CD4-positive, alpha-beta memory T cell (primary cell): ENCODE measurements around the gene GREB1L. TPM values are rescaled to one million over a fixed set of nuclear protein-coding genes. Genes with fewer than 3 reads are reported as not detected.
"Not testable (repeated sequence)": the region's sequence is repeated elsewhere in the genome, so short reads cannot be mapped to it uniquely, and the experiment has no call there.

ENCODE experiments used
- CTCF ChIA-PET: fragments of 350-600 bp; sonication (Branson Sonifier 250); formaldehyde crosslinking; loops from one replicate; lab custom pipeline; 2021; ENCODE audit warnings: inconsistent platforms; ENCODE audit not compliant: partially characterized antibody; lab: Charles Lee
- POLR2A ChIA-PET: fragments of 350-600 bp; sonication (Branson Sonifier 250); formaldehyde crosslinking; loops from one replicate; lab custom pipeline; 2021; ENCODE audit not compliant: partially characterized antibody; lab: Charles Lee
- DNase-seq, 5 donors: peaks; one replicate each; pipeline versions ENCODE4 v3.0.0 to v3.0.0-alpha.2; 2020 to 2022; ENCODE audit warnings: mixed read lengths in 1 of 5
- H3K27ac ChIP-seq: one replicate; pipeline ENCODE4 v1.7.0; 2013; ENCODE audit warnings: low read depth, low read length
- H3K27me3 ChIP-seq: 2 replicates; pipeline ENCODE4 v1.7.0; 2013; ENCODE audit warnings: mild to moderate bottlenecking, low read length, moderate library complexity; ENCODE audit not compliant: insufficient read depth
- H3K36me3 ChIP-seq: 2 replicates; pipeline ENCODE4 v1.7.0; 2013; ENCODE audit warnings: mild to moderate bottlenecking, low read length, moderate library complexity; ENCODE audit not compliant: insufficient read depth
- H3K4me1 ChIP-seq: 2 replicates; pipeline ENCODE4 v1.7.0; 2013; ENCODE audit warnings: mild to moderate bottlenecking, low read length, moderate library complexity; ENCODE audit not compliant: insufficient read depth
- H3K4me3 ChIP-seq, 2 donors: one replicate each; pipeline ENCODE4 v1.7.0; 2013; ENCODE audit warnings: low read length in 2 of 2, mild to moderate bottlenecking in 1 of 2
- H3K9me3 ChIP-seq, 2 donors: one replicate each; pipeline ENCODE4 v1.7.0; 2013; ENCODE audit warnings: low read length in 2 of 2, control low read depth in 1 of 2; ENCODE audit not compliant: control insufficient read depth in 1 of 2
- H3K27ac Mint-ChIP-seq, 7 donors: one replicate each; pipeline ENCODE4 v1.8.0; 2020 to 2021; ENCODE audit warnings: mixed read lengths in 7 of 7, mild to moderate bottlenecking in 6 of 7, inconsistent platforms in 3 of 7, moderate library complexity in 3 of 7
- H3K27me3 Mint-ChIP-seq, 2 donors: one replicate each; pipeline ENCODE4 v1.8.0; 2020 to 2021; ENCODE audit warnings: mixed read lengths in 2 of 2
- H3K36me3 Mint-ChIP-seq, 2 donors: one replicate each; pipeline ENCODE4 v1.8.0; 2020 to 2021; ENCODE audit warnings: mixed read lengths in 2 of 2, inconsistent platforms in 1 of 2, mild to moderate bottlenecking in 1 of 2
- H3K4me1 Mint-ChIP-seq, 4 donors: one replicate each; pipeline ENCODE4 v1.8.0; 2020 to 2021; ENCODE audit warnings: mixed read lengths in 4 of 4, mild to moderate bottlenecking in 1 of 4
- H3K4me3 Mint-ChIP-seq, 8 donors: one replicate each; pipeline ENCODE4 v1.8.0; 2020 to 2021; ENCODE audit warnings: mixed read lengths in 8 of 8, mild to moderate bottlenecking in 7 of 8, moderate library complexity in 6 of 8, inconsistent platforms in 3 of 8
- H3K9me3 Mint-ChIP-seq, 8 donors: one replicate each; pipeline ENCODE4 v1.8.0; 2020 to 2021; ENCODE audit warnings: mixed read lengths in 8 of 8, mild to moderate bottlenecking in 5 of 8, inconsistent platforms in 3 of 8, moderate library complexity in 1 of 8
- intact Hi-C: fragments of 100-400 bp; cut with micrococcal nuclease; formaldehyde crosslinking; loops from one replicate; pipeline ENCODE4 v1.15.1; 2023
- polyA plus RNA-seq, 2 donors: library from polyadenylated mRNA; unstranded; fragments of 300-500 nt; fragmentation: Illumina TruSeq; gene quantifications; one replicate each; pipeline ENCODE4 v1.2.3, GENCODE V29; 2021
- total RNA-seq, 2 experiments: library from RNA; stranded (reverse); gene quantifications; one replicate each; pipeline ENCODE4 v1.2.3, GENCODE V29; 2021

The GREB1L gene
- total and polyA plus RNA-seq, 4 experiments from 2014 or later: 0.16 TPM; not detected in 3

- CTCF ChIA-PET: no interaction called here
- Histone ChIP-seq H3K27me3 (no peaks in the 10 kb centered on the region), H3K27ac (no peak overlapping the region), H3K4me3 (no peak overlapping the region), H3K9me3 (no peaks in the 10 kb centered on the region), H3K36me3 (no peaks in the 10 kb centered on the region), H3K4me1 (no peaks in the 10 kb centered on the region)
- POLR2A ChIA-PET: no interaction called here
- H3K27ac Mint-ChIP-seq: no peak overlapping the region
- no peaks in the 10 kb centered on the region for H3K36me3 Mint-ChIP-seq
- H3K27me3 Mint-ChIP-seq: peaks cover 0 to 3% of the 10 kb centered on the region in 2 donors
- DNase-seq: no peak
- intact Hi-C loops: no loop called here
- peaks cover 0 to 3% (median 0%) of the 10 kb centered on the region in 8 donors for H3K9me3 Mint-ChIP-seq
- H3K4me1 Mint-ChIP-seq: no peaks in the 10 kb centered on the region
- H3K4me3 Mint-ChIP-seq: no peak overlapping the region
Measured at GRCh38 chr18:21272016-21272579, 30.1 kb downstream of the GREB1L start.

GRCh38 chr18:21273568-21273967, 31.5 kb downstream of the GREB1L start:
- H3K36me3 ChIP-seq: no peaks in the 10 kb centered on the region
- H3K27me3 Mint-ChIP-seq: peaks cover 0 to 5% of the 10 kb centered on the region in 2 donors
- no peaks in the 10 kb centered on the region for H3K27me3 ChIP-seq
- no peaks in the 10 kb centered on the region for H3K9me3 ChIP-seq
- DNase-seq: no peak
- no peak overlapping the region for H3K27ac Mint-ChIP-seq
- POLR2A ChIA-PET: no interaction called here
- no peaks in the 10 kb centered on the region for H3K36me3 Mint-ChIP-seq
- H3K4me1 Mint-ChIP-seq: no peaks in the 10 kb centered on the region
- no peak overlapping the region for H3K4me3 ChIP-seq
- no peak overlapping the region for H3K27ac ChIP-seq
- intact Hi-C loops: no loop called here
- no peak overlapping the region for H3K4me3 Mint-ChIP-seq
- H3K9me3 Mint-ChIP-seq: peaks cover 0 to 5% (median 0%) of the 10 kb centered on the region in 8 donors
- no peaks in the 10 kb centered on the region for H3K4me1 ChIP-seq
- CTCF ChIA-PET: no interaction called here

- H3K9me3 ChIP-seq: no peaks in the 10 kb centered on the region
- H3K4me3 Mint-ChIP-seq: no peak overlapping the region
- CTCF ChIA-PET: no interaction called here
- peaks cover 0 to 5% (median 0%) of the 10 kb centered on the region in 8 donors for H3K9me3 Mint-ChIP-seq
- no peaks in the 10 kb centered on the region for H3K4me1 Mint-ChIP-seq
- POLR2A ChIA-PET: no interaction called here
- H3K4me1 ChIP-seq: no peaks in the 10 kb centered on the region
- no peak overlapping the region for H3K27ac ChIP-seq
- no peak overlapping the region for H3K4me3 ChIP-seq
- H3K36me3 ChIP-seq: no peaks in the 10 kb centered on the region
- H3K27me3 Mint-ChIP-seq: peaks cover 0 to 6% of the 10 kb centered on the region in 2 donors
- H3K27me3 ChIP-seq: no peaks in the 10 kb centered on the region
- intact Hi-C loops: no loop called here
- H3K27ac Mint-ChIP-seq: no peak overlapping the region
- no peak for DNase-seq
- no peaks in the 10 kb centered on the region for H3K36me3 Mint-ChIP-seq
Measured at GRCh38 chr18:21275645-21276044, 33.6 kb downstream of the GREB1L start.

GRCh38 chr18:21277578-21277977, 35.5 kb downstream of the GREB1L start:
- intact Hi-C loops: no loop called here
- Histone ChIP-seq H3K9me3 (no peaks in the 10 kb centered on the region), H3K27ac (no peak overlapping the region), H3K27me3 (no peaks in the 10 kb centered on the region), H3K4me3 (no peak overlapping the region), H3K4me1 (no peaks in the 10 kb centered on the region), H3K36me3 (no peaks in the 10 kb centered on the region)
- Mint-ChIP-seq H3K27me3 (peaks cover 0 to 8% of the 10 kb centered on the region in 2 donors), H3K4me3 (no peak overlapping the region), H3K4me1 (no peaks in the 10 kb centered on the region), H3K27ac (no peak overlapping the region), H3K9me3 (peaks cover 0 to 5% (median 0%) of the 10 kb centered on the region in 8 donors), H3K36me3 (no peaks in the 10 kb centered on the region)
- CTCF ChIA-PET: no interaction called here
- no peak for DNase-seq
- POLR2A ChIA-PET: no interaction called here

- H3K4me3 ChIP-seq, H3K4me1 ChIP-seq, DNase-seq, H3K36me3 Mint-ChIP-seq, H3K27me3 ChIP-seq, H3K27ac Mint-ChIP-seq, POLR2A ChIA-PET, H3K27me3 Mint-ChIP-seq, H3K9me3 ChIP-seq, H3K27ac ChIP-seq, H3K36me3 ChIP-seq, H3K9me3 Mint-ChIP-seq, H3K4me3 Mint-ChIP-seq, H3K4me1 Mint-ChIP-seq, intact Hi-C loops: not testable (repeated sequence)
- CTCF ChIA-PET: interaction anchor here (0.6 kb wide), 1 partner anchor 77 kb away, joined by 3 read pairs; no protein-coding TSS in a partner anchor
Measured at GRCh38 chr18:21278218-21278617, 36.2 kb downstream of the GREB1L start.

GRCh38 chr18:21281603-21282002, 39.6 kb downstream of the GREB1L start:
- peaks cover 0 to 10% of the 10 kb centered on the region in 2 donors for H3K27me3 Mint-ChIP-seq
- ChIA-PET POLR2A (no interaction called here), CTCF (no interaction called here)
- H3K4me3 Mint-ChIP-seq: no peak overlapping the region
- Histone ChIP-seq H3K4me1 (no peaks in the 10 kb centered on the region), H3K36me3 (no peaks in the 10 kb centered on the region), H3K9me3 (no peaks in the 10 kb centered on the region), H3K27ac (no peak overlapping the region), H3K27me3 (no peaks in the 10 kb centered on the region), H3K4me3 (no peak overlapping the region)
- intact Hi-C loops: loop anchor here (10.0 kb wide), 1 partner anchor 53 kb away; no protein-coding TSS in a partner anchor
- no peak overlapping the region for H3K27ac Mint-ChIP-seq
- peaks cover 0 to 2% (median 0%) of the 10 kb centered on the region in 8 donors for H3K9me3 Mint-ChIP-seq
- H3K36me3 Mint-ChIP-seq: no peaks in the 10 kb centered on the region
- no peak for DNase-seq
- no peaks in the 10 kb centered on the region for H3K4me1 Mint-ChIP-seq

GRCh38 chr18:21284540-21284939, 42.5 kb downstream of the GREB1L start:
- H3K27ac ChIP-seq: no peak overlapping the region
- intact Hi-C loops: loop anchor here (10.0 kb wide), 1 partner anchor 50 kb away; no protein-coding TSS in a partner anchor
- no peak for DNase-seq
- CTCF ChIA-PET: no interaction called here
- POLR2A ChIA-PET: no interaction called here
- H3K9me3 ChIP-seq: no peaks in the 10 kb centered on the region
- Mint-ChIP-seq H3K4me3 (no peak overlapping the region), H3K36me3 (no peaks in the 10 kb centered on the region), H3K9me3 (no peaks in the 10 kb centered on the region), H3K27ac (no peak overlapping the region), H3K27me3 (peaks cover 1 to 8% of the 10 kb centered on the region in 2 donors), H3K4me1 (no peaks in the 10 kb centered on the region)
- H3K4me1 ChIP-seq: no peaks in the 10 kb centered on the region
- no peaks in the 10 kb centered on the region for H3K27me3 ChIP-seq
- H3K4me3 ChIP-seq: no peak overlapping the region
- H3K36me3 ChIP-seq: no peaks in the 10 kb centered on the region
